Colon (tissue), 2 donors: ENCODE data around the gene KIAA1755.

ENCODE experiments used
- FAIRE-seq: peaks from 2 replicates; lab custom pipeline; 2012; peaks lifted over from hg19 to GRCh38; lab: Jason Lieb, UNC
- donor health status: control.
- donor health status: control.

The KIAA1755 gene

GRCh38 chr20:38241201-38241600 lies 19.3 kb downstream of the KIAA1755 start:
- no peak for FAIRE-seq

DNA sequence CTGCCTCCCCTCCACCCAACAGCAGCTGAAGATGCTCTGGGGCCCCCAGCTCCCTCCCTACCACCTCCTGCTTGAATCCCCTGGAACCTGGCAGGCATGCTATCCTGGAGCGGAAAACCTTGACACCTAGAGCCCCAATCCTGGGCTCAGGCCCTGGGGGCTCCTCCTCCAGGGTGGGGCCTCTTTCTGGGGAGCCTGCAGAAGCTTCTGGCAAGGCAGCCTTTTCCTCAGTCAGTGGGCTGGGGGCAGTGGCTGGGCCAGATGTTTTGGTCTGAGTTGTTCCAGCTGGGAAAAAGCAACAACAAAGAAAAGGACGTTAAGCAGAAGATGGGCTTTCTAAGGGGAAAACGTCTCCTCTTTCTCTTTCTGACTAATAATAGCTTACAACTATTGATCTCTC lies 21.1 kb downstream of the KIAA1755 start:
- FAIRE-seq, result no peak

- FAIRE-seq, result no peak
Observed at GRCh38 chr20:38238829-38239228, 21.7 kb downstream of the KIAA1755 start.

DNA sequence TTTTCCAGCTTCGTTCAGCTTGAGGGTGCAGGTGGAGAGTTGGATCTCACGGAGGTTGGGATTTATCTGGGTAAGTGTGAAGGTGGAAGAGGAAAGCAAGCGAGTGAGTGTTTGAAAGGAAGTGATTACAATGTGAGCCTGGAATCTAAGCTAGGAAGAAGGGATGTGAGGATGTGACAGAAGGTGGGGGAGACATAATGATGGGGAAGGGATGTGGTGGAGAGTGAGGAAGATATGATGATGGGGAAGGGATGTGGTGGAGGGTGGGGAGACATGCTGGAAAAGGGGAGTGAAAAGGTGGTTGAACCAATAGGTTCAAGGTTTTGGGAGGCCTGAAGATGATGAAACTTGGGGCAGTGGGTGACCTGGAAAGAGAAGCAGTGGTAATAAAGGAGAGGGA lies 23.2 kb downstream of the KIAA1755 start:
- FAIRE-seq, result no peak

- no peak for FAIRE-seq
Observed at GRCh38 chr20:38231531-38232121, 28.9 kb downstream of the KIAA1755 start.

DNA sequence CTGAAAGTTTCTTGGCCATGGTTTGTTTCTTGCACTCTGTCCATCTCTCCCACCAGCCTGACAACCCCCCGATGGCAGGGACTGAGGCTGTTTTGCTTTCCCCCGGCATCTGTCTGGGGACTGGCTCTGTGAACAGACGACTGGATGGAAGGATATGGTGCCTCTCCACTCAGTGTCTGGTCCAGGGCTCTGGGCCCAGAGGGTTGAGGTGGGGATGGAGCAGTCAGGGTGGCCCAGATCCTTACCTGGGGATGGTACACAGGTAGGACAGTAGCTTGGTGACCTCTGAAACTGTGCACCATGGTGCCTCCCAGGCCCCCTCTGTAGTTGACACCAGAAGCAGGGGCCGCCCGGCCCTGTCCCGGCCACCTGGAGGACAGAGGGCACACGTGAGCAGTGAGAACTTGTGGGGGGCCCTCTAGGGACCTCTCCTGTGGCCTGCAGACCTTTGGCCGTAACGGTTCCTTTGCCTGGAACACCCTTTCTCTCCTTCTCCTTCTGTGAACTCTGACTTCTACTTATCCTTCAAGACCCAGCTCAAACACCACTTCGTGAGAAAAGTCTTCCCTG lies 29.5 kb downstream of the KIAA1755 start:
- FAIRE-seq, result no peak

- no peak for FAIRE-seq
Observed at GRCh38 chr20:38230253-38230551, 30.3 kb downstream of the KIAA1755 start.

GRCh38 chr20:38229376-38230252 lies 30.9 kb downstream of the KIAA1755 start:
- no peak for FAIRE-seq

- FAIRE-seq, result no peak
Observed at GRCh38 chr20:38228436-38228835, 32.1 kb downstream of the KIAA1755 start.

- FAIRE-seq, result no peak
Observed at GRCh38 chr20:38227420-38228360, 32.8 kb downstream of the KIAA1755 start.

- no peak for FAIRE-seq
Observed at GRCh38 chr20:38226553-38226952, 34.0 kb downstream of the KIAA1755 start.

GRCh38 chr20:38225900-38226263 lies 34.7 kb downstream of the KIAA1755 start:
- FAIRE-seq, result no peak

DNA sequence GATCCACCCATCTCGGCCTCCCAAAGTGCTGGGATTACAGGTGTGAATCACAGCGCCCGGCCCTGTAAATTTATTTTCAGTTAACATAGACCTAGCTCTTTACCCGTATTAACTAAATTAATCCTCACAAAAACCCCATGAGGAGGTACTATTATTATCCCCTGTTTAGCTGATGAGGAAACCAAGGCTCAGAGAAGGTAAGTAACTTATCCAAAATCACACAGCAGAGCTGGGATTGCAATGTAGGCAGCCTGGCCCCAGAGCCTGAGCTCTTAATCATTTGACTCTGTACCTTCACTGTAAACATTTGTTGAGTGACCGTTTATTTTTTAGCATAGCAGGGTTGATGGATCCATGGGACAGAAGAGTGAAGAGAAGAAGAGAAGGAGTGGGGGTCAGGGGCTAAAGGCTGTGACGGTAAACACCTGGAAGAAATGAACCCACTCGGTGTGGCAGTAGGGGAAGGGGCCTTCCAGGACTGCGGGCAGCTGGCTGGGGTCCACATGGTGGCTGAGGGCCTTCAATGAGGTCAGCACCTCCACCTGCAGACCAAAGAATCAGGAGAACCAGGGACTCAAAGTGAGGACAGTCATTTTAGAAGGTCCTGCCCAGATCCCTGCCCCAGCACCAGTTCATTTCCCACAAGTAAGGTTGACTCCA lies 35.2 kb downstream of the KIAA1755 start:
- FAIRE-seq, result no peak

DNA sequence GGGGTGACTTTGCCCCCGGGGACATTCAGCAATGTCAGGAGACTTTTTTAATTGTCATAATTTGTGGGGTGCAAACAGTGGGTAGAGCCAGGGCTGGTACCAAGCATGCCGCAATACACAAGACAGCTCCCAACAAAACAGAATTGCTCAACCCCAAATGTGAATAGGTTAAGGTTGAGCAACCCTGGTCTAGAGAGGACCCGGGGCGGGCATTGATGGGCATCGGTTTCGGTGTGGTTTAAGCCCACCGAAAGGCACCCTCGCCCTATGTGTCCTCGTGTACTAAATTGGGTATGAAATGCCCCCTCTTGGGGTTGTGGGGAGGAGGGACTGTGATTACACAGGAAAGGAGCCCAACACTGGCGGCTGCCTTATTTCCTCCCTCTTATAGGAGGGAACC lies 36.0 kb downstream of the KIAA1755 start:
- FAIRE-seq, result no peak

DNA sequence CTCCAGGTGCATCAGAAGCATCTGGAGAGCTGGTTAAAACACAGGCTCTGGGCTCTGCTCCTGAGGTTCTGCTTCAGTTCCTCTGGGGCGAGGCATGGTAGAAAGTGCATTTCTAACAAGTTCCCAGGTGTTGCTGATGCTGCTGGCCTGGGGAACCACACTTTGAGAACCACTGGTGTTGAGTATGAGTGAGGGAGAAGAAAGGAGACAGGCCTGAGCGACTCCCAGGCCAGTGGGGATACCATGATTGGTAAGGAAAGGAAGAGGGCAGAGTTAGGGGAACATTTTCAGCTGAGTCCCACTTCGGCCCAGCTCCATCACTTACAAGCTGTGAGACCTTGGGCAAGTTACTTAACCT lies 36.8 kb downstream of the KIAA1755 start:
- FAIRE-seq, result no peak

DNA sequence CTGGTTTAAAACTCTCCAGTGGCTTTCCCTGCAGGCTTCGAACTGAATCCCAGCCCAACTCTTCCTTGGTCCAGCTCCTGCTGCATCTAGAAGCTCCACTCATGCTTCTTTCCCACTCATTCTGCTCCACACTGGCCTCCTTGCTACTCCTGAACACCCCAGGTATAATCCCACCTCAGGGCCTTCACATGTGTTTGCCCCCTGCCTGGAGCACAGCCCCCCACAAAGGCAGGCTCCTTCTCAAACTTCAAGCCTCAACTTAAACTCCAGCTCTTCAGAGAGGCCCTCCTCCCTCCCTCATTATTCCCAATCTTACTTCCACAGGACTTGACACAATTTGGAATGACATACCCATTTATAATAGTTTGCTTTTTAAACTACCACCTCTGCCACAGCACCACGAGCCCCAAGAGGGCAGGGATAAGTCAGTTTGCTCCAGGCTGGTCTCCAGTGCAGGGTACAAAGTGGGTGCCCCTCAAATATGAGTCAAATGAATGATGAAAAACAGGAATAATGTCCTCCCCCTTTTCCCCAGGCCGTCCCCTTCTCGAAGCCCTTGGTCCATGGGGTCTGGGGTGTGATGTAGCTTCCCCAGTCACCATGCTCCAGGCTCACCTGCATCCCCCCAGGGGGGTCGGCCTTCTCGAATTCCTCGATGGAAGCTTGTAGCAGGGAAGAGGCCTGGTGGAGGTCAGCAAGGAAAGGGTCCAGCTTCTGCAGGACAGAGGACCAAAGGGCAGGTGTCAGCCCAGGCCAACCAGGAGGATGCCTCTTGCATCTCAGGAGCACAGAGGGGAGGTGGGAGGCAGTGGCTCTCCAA lies 37.4 kb downstream of the KIAA1755 start:
- FAIRE-seq, result no peak

- FAIRE-seq, result no peak
Observed at GRCh38 chr20:38222231-38222922, 38.2 kb downstream of the KIAA1755 start.

DNA sequence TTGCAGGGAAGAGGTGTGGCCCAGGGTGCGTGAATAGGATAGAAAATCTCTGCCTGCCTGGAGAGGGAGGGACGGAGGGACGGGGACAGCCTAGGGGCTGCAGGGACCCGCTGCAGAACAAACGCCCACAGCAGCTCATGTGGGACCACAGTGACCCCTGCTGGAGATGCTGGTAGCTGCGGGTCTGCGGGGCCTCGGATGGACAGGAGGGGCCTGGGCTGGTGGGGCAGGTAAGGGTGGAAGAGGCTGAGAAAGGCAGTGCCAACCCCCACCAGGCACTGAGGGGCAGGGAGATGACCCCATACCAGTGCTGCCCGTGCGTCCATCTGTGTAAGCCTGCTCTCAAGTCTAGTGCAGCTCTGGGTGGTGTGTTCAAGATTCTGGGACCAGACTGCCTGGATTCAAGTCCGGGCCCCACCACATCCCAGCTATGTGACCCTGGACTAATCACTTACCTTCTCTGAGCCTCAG lies 39.4 kb downstream of the KIAA1755 start:
- no peak for FAIRE-seq

GRCh38 chr20:38220587-38221118 lies 39.9 kb downstream of the KIAA1755 start:
- no peak for FAIRE-seq
